DOHH2 (cell line): ENCODE measurements around the gene CENPP.

Source experiments
- H3F3A ChIP-seq: fragments of 200-600 bp; sonication (generic), shearing (Covaris generic); 2 replicates; pipeline ENCODE4 v1.6.0; 2016; ENCODE audit warnings: antibody characterized with exemption, mild to moderate bottlenecking; ENCODE audit not compliant: control insufficient read depth, insufficient read depth
- H3K27ac ChIP-seq: fragments of 200-600 bp; sonication (generic); 2 replicates; pipeline ENCODE4 v1.5.1; 2014; ENCODE audit warnings: low read depth, mild to moderate bottlenecking, low read length, moderate library complexity
- H3K27me3 ChIP-seq: fragments of 200-600 bp; sonication (generic); 2 replicates; pipeline ENCODE4 v1.6.1; 2014; ENCODE audit warnings: mild to moderate bottlenecking, low read length, mixed read lengths; ENCODE audit not compliant: control insufficient read depth
- H3K36me3 ChIP-seq: fragments of 200-600 bp; sonication (generic); 2 replicates; pipeline ENCODE4 v1.6.1; 2014; ENCODE audit warnings: mild to moderate bottlenecking, low read length, moderate library complexity, mixed read lengths; ENCODE audit not compliant: control insufficient read depth
- H3K4me1 ChIP-seq: fragments of 200-600 bp; sonication (generic); 2 replicates; pipeline ENCODE4 v1.6.1; 2014; ENCODE audit warnings: mild to moderate bottlenecking, low read length, mixed read lengths; ENCODE audit not compliant: control insufficient read depth
- H3K4me2 ChIP-seq: fragments of 200-600 bp; sonication (generic); 2 replicates; pipeline ENCODE4 v1.6.0; 2014; ENCODE audit warnings: mild to moderate bottlenecking, low read length, moderate library complexity
- H3K4me3 ChIP-seq: fragments of 200-600 bp; sonication (generic); 2 replicates; pipeline ENCODE4 v1.5.1; 2014; ENCODE audit warnings: mild to moderate bottlenecking, low read length, mixed read lengths
- H3K79me2 ChIP-seq: fragments of 200-600 bp; sonication (generic); 2 replicates; pipeline ENCODE4 v1.6.1; 2014; ENCODE audit warnings: mild to moderate bottlenecking, low read length, mixed read lengths; ENCODE audit not compliant: control insufficient read depth
- H3K9me2 ChIP-seq: fragments of 200-600 bp; sonication (generic); replicated peaks from 2 replicates; pipeline ENCODE4 v1.6.1; 2014; ENCODE audit warnings: mild to moderate bottlenecking, low read length, mixed read lengths; ENCODE audit not compliant: control insufficient read depth
- H3K9me3 ChIP-seq: fragments of 200-600 bp; sonication (generic); 2 replicates; pipeline ENCODE4 v1.6.1; 2014; ENCODE audit warnings: antibody characterized with exemption, low read length, mixed read lengths; ENCODE audit not compliant: control insufficient read depth, insufficient read depth
- H4K20me1 ChIP-seq: fragments of 200-600 bp; sonication (generic); 2 replicates; pipeline ENCODE4 v1.6.0; 2014; ENCODE audit warnings: low read depth, mild to moderate bottlenecking, antibody characterized with exemption, low read length, moderate library complexity; ENCODE audit not compliant: control insufficient read depth, insufficient read depth
- EZH2phosphoT487 ChIP-seq: fragments of 200-600 bp; sonication (generic); IDR thresholded peaks from 2 replicates; pipeline ENCODE4 v1.6.1; 2017; ENCODE audit warnings: borderline replicate concordance, mild to moderate bottlenecking, antibody characterized with exemption, low read length, moderate library complexity, mixed read lengths
- TF ChIP-seq, protein P1 (sequence below): fragments of 200-600 bp; sonication (generic); IDR thresholded peaks from one replicate; pipeline ENCODE4 v1.5.1; 2014; ENCODE audit warnings: antibody characterized with exemption, mild to moderate bottlenecking, low read depth, low read length; ENCODE audit not compliant: poor library complexity, severe bottlenecking

The CENPP gene

DNA sequence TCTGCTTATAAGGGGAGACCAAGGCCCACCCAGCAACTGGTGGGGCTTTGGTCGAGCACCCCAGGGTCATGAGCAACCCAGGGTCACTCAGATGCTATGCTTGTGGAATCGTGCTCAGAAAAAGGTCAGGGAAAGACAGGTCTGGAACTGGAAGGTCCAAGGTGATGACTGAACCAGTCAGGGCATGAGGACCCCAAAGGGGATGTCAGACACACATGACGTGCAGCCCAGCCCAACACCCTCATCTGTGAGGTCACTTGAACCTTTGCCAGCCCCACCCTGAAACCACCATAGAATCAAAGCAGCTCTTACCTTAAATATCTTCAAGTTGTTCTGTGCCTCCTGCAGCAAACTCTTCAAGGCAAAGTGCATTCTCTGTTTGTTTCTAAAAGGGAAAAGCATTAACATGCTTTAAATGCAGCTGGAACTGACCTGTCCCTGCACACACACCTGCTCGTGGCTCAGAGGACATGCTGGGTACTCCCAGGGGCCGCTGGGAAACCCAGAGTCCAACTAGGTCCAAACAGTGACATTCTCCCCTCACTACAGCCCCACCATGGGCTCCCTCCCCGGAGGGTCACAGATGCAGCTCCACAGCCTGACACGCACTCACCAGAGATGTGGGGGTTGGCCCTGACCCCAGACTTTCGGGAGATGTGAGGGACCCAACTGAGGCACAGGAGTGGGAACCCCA is 314.8 kb downstream of the CENPP start:
- H3K27me3 ChIP-seq = no peaks in the 10 kb centered on the region
- no peaks in the 10 kb centered on the region for H3F3A ChIP-seq
- no peak overlapping the region for H3K4me3 ChIP-seq
- H3K9me3 ChIP-seq = no peaks in the 10 kb centered on the region
- H3K27ac ChIP-seq = no peak overlapping the region
- no peaks in the 10 kb centered on the region for H3K4me1 ChIP-seq
- TF ChIP-seq, protein P1, sequence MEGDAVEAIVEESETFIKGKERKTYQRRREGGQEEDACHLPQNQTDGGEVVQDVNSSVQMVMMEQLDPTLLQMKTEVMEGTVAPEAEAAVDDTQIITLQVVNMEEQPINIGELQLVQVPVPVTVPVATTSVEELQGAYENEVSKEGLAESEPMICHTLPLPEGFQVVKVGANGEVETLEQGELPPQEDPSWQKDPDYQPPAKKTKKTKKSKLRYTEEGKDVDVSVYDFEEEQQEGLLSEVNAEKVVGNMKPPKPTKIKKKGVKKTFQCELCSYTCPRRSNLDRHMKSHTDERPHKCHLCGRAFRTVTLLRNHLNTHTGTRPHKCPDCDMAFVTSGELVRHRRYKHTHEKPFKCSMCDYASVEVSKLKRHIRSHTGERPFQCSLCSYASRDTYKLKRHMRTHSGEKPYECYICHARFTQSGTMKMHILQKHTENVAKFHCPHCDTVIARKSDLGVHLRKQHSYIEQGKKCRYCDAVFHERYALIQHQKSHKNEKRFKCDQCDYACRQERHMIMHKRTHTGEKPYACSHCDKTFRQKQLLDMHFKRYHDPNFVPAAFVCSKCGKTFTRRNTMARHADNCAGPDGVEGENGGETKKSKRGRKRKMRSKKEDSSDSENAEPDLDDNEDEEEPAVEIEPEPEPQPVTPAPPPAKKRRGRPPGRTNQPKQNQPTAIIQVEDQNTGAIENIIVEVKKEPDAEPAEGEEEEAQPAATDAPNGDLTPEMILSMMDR = no peak
- TF ChIP-seq EZH2phosphoT487 = no peak
- H3K4me2 ChIP-seq = no peak overlapping the region
- peaks cover 64% of the 10 kb centered on the region for H3K36me3 ChIP-seq
- H3K79me2 ChIP-seq = no peaks in the 10 kb centered on the region
- H3K9me2 ChIP-seq = no peaks in the 10 kb centered on the region
- no peaks in the 10 kb centered on the region for H4K20me1 ChIP-seq

DNA sequence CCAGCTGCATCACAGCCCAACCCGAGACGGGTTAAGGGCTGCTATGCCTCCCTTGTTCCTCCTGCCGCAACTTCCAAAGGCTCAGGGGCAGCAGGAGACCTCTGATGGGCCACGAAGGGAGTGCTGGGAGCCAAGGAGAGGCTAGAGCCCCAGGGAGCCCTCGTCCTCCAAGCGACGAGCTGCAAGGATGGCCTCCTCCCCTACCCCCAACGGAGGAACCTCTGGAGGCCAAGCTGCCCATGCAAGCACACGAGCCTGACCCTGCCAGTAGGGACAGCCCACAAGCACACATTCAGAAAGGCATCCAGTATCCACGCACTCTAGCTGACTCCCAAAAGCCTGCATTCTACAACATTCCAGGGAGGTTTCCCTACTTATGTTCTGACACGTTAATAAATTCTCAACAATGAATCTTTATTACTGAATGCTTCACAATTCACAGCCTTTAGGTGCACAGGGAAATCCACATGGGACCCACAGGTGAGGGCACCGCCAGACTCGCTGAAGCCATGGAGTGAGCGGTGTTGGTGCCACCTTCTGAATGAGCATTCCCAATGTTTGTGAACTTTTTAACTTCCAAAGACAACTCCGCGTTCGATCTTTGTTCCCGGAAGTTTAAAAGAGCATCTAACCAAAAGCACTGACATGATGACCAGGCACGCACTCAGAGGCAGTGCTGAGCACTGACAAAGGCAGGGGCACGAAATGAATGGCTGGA is 315.5 kb downstream of the CENPP start:
- no peak overlapping the region for H3K4me2 ChIP-seq
- H3F3A ChIP-seq = no peaks in the 10 kb centered on the region
- TF ChIP-seq, protein P1 = no peak
- TF ChIP-seq EZH2phosphoT487 = no peak
- H3K27me3 ChIP-seq = no peaks in the 10 kb centered on the region
- no peaks in the 10 kb centered on the region for H3K9me2 ChIP-seq
- H3K9me3 ChIP-seq = no peaks in the 10 kb centered on the region
- H4K20me1 ChIP-seq = no peaks in the 10 kb centered on the region
- H3K36me3 ChIP-seq = peaks cover 65% of the 10 kb centered on the region
- no peak overlapping the region for H3K27ac ChIP-seq
- H3K79me2 ChIP-seq = no peaks in the 10 kb centered on the region
- H3K4me1 ChIP-seq = no peaks in the 10 kb centered on the region
- H3K4me3 ChIP-seq = no peak overlapping the region

DNA sequence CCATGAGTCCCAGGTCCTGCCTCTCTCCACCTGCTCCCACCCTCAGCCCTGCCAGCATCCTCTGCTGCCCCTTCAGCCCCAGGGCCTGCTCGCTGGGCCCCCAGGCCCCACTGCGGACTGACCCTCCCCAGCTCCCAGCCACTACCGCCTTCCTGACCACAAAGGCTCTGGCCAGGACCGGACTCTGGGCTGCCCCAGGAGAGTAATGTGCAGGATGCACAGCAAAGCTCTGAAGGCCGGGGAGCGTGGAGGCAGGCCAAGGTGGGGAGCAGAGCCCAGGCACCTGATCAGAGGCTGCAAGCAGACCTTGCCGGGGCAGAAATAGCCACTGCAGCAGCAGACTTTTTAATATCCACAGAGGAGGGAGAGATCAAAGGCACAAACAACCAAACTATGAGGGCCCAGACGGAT is 316.3 kb downstream of the CENPP start:
- H3K27me3 ChIP-seq = no peaks in the 10 kb centered on the region
- H3K4me3 ChIP-seq = no peak overlapping the region
- no peaks in the 10 kb centered on the region for H3K9me3 ChIP-seq
- peaks cover 65% of the 10 kb centered on the region for H3K36me3 ChIP-seq
- TF ChIP-seq EZH2phosphoT487 = no peak
- TF ChIP-seq, protein P1 = no peak
- H3K4me2 ChIP-seq = no peak overlapping the region
- H3K4me1 ChIP-seq = no peaks in the 10 kb centered on the region
- H3K79me2 ChIP-seq = no peaks in the 10 kb centered on the region
- H3F3A ChIP-seq = no peaks in the 10 kb centered on the region
- H4K20me1 ChIP-seq = no peaks in the 10 kb centered on the region
- no peak overlapping the region for H3K27ac ChIP-seq
- H3K9me2 ChIP-seq = no peaks in the 10 kb centered on the region
